Measurements from ENCODE around the gene TCTN1.

GRCh38 chr12:110647631-110648040, 33.7 kb downstream of the TCTN1 start:
- no peak for TF ChIP-seq CTCF (conservative IDR thresholded peaks at IDR 0.05 in 1 of 2, IDR thresholded peaks at IDR 0.05 in 1 of 2; ENCODE audit: extremely low read depth in 1 of 2, insufficient read depth in 1 of 2, low read depth in 1 of 2, low read length in 2 of 2)
- no peak for TF ChIP-seq EZH2 (IDR thresholded peaks at IDR 0.05; ENCODE audit: borderline replicate concordance, low read length)

Measured in mammary epithelial cell (primary cell).